Fibroblast of skin of right biceps (primary cell): ENCODE measurements around the gene SNX17.
A peak's percentile ranks its signal among the peaks of the same experiment; 100 is the strongest.
"Not testable (repeated sequence)": the region's sequence is repeated elsewhere in the genome, so short reads cannot be mapped to it uniquely, and the experiment has no call there.

Experiments
- DNase-seq: peaks from one replicate; pipeline ENCODE4 v3.0.0-alpha.2; 2013

Gene SNX17

DNA sequence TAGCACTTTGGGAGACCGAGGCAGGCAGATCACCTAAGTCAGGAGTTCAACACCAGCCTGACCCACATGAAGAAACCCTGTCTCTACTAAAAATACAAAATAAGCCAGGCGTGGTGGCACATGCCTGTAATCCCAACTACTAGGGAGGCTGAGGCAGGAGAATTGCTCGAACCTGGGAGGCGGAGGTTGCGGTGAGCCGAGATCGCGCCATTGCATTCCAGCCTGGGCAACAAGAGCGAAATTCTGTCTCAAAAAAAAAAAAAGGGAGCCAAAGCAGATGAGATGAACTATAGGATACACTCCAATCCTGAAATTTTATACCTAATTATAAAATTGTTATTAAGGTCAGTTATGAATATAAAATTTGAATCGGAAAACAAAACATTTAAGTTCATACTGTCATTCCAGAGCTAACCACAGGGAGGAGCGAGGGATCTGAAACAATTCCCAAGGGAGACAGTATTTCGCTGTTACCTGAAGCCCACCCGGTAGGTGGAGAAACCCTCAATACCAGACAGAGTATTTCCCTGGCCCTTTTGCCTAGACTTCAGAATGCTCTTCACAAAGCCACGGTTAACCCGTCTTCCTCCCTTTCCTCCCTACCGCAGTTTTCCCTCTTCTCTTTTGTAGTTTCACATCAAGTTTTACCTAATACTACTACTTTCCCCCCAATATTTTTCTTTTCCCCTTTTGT lies 37.5 kb downstream of the SNX17 start:
- DNase-seq, result peak; percentile 61

- no peak for DNase-seq
These were observed 38.3 kb downstream of the SNX17 start for GRCh38 chr2:27408601-27409320.

DNA sequence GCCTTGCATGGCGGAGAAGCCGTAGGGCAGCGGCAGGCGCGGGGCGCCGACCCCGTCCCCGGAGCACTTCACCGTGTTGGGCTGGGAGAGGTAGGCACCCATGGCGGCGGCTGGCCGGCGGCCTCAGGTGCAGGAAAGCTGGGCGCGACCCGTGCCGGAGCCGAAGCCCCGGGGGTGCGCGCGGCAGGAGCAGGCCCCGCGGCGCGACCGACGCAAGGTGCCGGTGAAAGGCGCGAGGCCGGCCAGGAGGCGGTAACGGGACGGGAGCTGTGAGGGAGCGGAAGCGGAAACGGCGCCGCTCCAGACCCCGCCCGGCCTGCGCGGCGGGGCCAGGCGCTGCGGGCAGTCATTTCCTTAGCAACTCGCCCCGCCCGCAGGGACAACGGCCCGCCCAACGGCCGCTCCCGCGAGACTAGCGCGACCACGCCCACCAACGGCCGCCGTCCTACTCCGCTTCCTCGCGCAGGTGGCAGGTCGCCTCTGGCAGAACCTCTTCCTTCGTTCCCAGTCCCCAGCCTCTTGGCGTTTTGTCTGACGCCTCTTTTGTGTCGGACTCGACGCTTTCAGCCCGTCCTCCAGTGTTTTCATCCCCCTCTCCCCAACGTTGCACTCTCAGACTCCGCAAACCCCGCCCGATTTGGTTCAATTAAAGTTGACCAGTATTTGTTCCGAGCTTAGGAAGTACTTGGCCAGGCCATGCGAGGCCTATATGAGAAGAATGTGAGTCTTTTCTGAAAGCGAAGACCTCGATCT lies 39.1 kb downstream of the SNX17 start, which contains the start of gene PPM1G:
Gene PPM1G (minus strand): TSS at position 271 of the 753 bp plus-strand sequence. CDS start 169 bp downstream, at position 102.
- DNase-seq, result peak; percentile 93

DNA sequence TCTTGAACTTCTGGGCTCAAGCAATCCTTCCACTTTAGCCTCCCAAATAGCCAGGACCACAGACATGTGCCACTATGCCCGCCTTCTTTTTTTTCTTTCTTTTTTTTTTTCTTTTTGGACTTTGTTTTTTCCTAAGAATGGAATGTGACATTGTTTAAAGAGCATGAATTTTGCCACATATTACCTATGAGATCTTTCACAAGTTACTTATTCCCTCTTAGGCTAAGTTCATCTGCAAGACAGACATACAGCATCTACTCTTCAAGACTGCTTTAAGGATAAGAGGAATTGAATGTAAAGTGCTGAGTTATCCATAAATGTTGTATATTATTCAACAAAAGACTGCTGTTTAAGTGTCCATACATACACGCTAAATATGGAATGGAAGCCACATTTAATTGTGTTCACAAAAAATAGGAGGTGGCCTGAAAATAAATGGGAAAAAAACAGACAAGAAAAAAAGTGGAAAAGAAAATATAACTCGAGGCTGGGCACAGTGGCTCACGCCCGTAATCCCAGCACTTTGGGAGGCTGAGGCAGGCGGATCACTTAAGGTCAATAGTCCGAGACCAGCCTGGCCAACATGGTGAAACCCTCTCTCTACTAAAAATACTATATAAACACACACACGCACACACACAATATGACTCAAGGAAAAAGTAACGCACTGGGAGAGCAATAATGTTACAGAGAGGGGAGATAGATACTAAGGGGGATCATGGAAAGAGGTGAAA lies 42.2 kb downstream of the SNX17 start:
- no peak for DNase-seq

DNA sequence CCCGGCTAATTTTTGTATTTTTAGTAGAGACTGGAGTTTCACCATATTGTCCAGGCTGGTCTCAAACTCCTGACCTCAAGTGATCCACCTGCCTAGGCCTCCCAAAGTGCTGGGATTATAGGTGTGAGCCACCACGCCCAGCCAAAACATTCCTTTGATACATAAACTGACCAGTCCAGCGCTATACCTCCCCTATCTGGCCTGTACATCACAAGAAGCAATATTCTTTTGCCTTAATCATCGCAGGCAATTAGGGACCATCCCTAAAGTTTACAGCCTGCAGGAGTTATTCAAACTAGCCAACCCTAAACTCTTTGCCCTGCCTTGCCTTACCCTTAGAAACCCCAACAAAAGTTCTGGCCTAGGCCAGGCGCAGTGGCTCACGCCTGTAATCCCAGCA lies 45.7 kb downstream of the SNX17 start:
- DNase-seq, result no peak

DNA sequence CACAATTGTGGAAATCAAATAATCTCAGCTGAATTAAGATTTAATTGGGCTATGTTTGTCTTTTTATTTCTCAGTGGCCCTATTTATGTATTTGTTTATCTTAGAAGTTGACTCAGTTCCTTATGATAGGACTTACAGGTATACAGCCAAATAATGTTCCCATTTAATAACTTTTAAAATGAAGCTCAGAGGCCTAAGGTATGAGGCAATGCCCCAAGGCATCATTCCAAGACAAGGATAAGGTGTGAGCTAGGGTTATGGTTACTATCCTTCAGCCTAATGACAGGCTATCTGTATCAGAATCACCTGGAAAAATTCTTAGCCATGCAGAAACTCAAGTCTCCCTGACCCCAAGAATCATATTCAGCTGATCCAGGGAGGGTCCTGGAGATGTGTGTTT lies 50.6 kb downstream of the SNX17 start:
- DNase-seq, result no peak

DNA sequence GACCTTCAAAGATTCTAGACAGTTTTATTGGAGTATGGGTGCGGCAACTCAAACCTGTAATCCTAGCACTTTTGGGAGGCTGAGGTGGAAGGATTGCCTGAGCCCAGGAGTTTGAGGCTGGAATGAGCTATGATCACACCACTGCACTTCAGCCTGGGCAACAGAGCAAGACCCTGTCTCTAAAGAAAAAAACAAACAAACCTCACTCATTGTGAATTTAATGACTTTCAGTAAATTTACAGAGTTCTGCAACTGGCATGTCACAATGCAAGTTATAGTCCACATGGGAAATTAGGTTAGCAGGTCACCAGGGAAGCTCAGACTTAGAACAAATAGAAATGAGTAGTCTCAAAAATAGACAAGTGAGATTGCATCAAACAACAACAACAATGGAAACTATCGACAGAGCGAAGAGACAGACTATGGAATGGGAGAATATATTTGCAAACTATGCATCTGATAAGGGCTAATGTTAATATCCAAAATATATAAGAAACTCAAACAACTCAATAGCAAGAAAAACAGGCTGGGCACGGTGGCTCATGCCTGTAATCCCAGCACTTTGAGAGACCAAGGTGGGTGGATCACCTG lies 51.3 kb downstream of the SNX17 start:
- no peak for DNase-seq

GRCh38 chr2:27422958-27423357 lies 52.5 kb downstream of the SNX17 start:
- DNase-seq, result no peak

- DNase-seq, result not testable (repeated sequence)
These were observed 54.6 kb downstream of the SNX17 start for GRCh38 chr2:27425039-27425438.
